ENCODE data around the gene RAET1L.

- TF ChIP-seq CTCF (IDR thresholded peaks at IDR 0.05; ENCODE audit: low read depth, low read length, missing input control) (no peak), REST (IDR thresholded peaks at IDR 0.05) (no peak), TAF1 (conservative IDR thresholded peaks at IDR 0.05) (no peak), YY1 (IDR thresholded peaks at IDR 0.05) (no peak), RAD21 (IDR thresholded peaks at IDR 0.05) (no peak), GABPA (IDR thresholded peaks at IDR 0.05 in 1 of 2, conservative IDR thresholded peaks at IDR 0.05 in 1 of 2) (no peak), ZBTB33 (IDR thresholded peaks at IDR 0.05) (no peak), JUND (IDR thresholded peaks at IDR 0.05) (no peak)
Observed at GRCh38 chr6:149969635-149970034, 55.7 kb downstream of the RAET1L start.
